ENCODE results near the gene FAM135A. TPM values are rescaled to one million over a fixed set of nuclear protein-coding genes. Genes with fewer than 3 reads are reported as not detected.
A peak's percentile ranks its signal among the peaks of the same experiment; 100 is the strongest.

The FAM135A gene
- total RNA-seq, 2 experiments from 2014 or later: 8.2 to 9.4 TPM

DNA sequence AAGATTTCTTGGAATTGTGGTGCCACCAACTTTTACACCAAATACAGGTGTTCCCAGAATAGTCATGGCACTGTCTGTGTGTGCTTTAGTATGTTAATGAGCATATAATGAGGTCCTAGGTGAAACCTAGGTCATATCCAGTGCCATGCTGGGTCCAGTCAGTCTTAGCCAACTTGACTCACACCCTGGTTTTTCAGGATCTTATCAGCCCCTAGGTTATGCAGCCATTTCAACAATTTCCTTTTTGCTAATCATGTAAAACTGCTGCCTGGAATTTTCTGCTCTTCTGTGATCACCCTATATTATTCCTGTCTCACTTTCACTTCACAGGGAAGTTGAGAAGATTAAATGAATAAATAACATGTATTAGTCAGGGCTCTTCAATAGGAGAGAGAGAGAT lies 177.1 kb downstream of the FAM135A start:
- ATAC-seq (no peak), DNase-seq (no peak)
- intact Hi-C loops (cut with micrococcal nuclease): no loop called here
- no peaks in the 10 kb centered on the region for H3K9me3 Mint-ChIP-seq
- POLR2A ChIA-PET: no interaction called here
- H3K27me3 Mint-ChIP-seq: no peaks in the 10 kb centered on the region
- H3K4me3 Mint-ChIP-seq: no peak overlapping the region
- TF ChIP-seq, protein P1, sequence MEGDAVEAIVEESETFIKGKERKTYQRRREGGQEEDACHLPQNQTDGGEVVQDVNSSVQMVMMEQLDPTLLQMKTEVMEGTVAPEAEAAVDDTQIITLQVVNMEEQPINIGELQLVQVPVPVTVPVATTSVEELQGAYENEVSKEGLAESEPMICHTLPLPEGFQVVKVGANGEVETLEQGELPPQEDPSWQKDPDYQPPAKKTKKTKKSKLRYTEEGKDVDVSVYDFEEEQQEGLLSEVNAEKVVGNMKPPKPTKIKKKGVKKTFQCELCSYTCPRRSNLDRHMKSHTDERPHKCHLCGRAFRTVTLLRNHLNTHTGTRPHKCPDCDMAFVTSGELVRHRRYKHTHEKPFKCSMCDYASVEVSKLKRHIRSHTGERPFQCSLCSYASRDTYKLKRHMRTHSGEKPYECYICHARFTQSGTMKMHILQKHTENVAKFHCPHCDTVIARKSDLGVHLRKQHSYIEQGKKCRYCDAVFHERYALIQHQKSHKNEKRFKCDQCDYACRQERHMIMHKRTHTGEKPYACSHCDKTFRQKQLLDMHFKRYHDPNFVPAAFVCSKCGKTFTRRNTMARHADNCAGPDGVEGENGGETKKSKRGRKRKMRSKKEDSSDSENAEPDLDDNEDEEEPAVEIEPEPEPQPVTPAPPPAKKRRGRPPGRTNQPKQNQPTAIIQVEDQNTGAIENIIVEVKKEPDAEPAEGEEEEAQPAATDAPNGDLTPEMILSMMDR (IDR thresholded peaks at IDR 0.05): no peak
- H3K4me1 Mint-ChIP-seq (ENCODE audit: low read depth): peaks cover 3% of the 10 kb centered on the region
- H3K36me3 Mint-ChIP-seq (ENCODE audit: low read depth): peaks cover 15% of the 10 kb centered on the region
- CTCF ChIA-PET: no interaction called here
- no peak overlapping the region for H3K27ac Mint-ChIP-seq

DNA sequence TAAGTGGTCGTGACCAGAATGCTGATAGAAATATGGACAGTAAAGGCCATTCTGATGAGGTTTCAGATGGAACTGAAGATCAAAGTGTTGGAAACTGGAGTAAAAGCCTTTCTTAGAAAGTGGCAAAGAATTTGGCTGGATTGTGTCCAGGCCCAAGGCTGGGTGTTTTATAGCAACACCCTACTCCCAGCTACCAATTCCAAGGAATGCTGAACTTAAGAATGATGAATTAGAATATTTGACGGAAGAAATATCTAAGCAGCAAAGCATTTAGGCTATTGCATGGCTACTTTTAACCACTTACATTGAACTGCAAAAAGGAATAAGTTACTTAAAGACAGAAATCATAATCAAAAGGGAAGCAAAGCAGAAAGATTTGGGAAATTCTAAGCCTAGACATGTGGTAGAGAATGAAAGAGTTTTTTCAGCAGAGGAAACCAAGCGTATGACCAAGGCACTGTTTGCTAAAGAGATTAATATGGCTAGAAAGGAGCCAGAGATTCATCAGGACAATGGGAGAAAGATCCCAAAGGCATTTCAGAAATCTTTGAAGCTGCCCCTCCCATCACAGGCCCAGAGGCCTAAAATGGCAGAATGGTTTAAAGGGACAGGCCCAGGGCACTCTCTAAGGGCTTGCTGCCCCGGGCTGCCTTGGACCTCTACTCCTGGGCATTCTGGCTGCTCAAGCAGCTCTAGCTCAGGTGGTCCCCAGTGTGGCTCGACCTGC lies 179.2 kb downstream of the FAM135A start:
- TF ChIP-seq, protein P1 (IDR thresholded peaks at IDR 0.05): no peak
- peaks cover 14% of the 10 kb centered on the region for H3K36me3 Mint-ChIP-seq (ENCODE audit: low read depth)
- CTCF ChIA-PET: no interaction called here
- no peaks in the 10 kb centered on the region for H3K4me1 Mint-ChIP-seq (ENCODE audit: low read depth)
- ATAC-seq (no peak), DNase-seq (no peak)
- no peak overlapping the region for H3K4me3 Mint-ChIP-seq
- intact Hi-C loops (cut with micrococcal nuclease): no loop called here
- no peaks in the 10 kb centered on the region for H3K9me3 Mint-ChIP-seq
- no peak overlapping the region for H3K27ac Mint-ChIP-seq
- POLR2A ChIA-PET: interaction anchor here (0.6 kb wide), 1 partner anchor 580 kb away, joined by 4 read pairs; no protein-coding TSS in a partner anchor
- no peaks in the 10 kb centered on the region for H3K27me3 Mint-ChIP-seq

DNA sequence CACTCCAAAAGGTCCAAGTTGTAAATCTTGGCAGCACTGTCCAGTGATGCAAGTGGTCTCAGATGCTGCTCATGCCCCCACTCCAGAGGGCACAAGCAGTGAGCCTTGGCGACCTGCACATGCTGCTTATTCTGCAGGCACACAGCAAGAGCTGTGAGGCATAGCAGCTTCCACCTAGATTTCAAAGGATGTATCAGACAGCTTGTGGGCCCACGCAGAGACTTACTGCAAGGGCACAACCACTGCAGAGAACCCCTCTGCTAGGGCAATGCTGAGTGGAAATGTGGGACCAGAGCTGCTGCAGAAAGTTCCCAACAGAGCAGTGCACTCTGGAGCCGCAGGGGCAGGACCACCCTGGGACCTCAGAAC lies 179.8 kb downstream of the FAM135A start:
- ChIA-PET POLR2A (interaction anchor here (0.6 kb wide), 2 partner anchors 12 to 580 kb away, joined by 4 read pairs; no protein-coding TSS in a partner anchor), CTCF (no interaction called here)
- intact Hi-C loops (cut with micrococcal nuclease): no loop called here
- Mint-ChIP-seq H3K9me3 (no peaks in the 10 kb centered on the region), H3K27me3 (no peaks in the 10 kb centered on the region), H3K4me3 (no peak overlapping the region), H3K4me1 (ENCODE audit: low read depth) (no peaks in the 10 kb centered on the region), H3K27ac (no peak overlapping the region), H3K36me3 (ENCODE audit: low read depth) (peaks cover 12% of the 10 kb centered on the region)
- no peak for DNase-seq
- ATAC-seq: no peak
- TF ChIP-seq, protein P1 (IDR thresholded peaks at IDR 0.05): no peak

DNA sequence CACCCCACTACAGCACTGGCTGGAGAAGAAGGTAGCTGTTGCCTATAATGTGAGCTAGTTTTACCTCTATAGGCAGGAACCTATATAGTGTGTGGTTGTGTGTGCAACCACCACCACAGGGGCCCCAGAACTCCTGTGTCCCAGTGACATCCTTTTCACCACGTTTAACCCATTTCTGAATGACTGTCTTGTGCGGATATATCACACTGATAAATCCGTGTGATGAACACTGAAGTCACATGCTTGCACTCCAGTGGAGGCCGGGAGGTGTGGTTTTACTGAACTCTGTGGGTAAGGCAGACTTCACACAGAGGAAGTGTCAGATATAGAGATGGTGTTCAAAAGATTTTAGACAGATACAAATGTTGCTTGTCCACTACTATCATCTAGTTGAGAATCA lies 185.9 kb downstream of the FAM135A start:
- TF ChIP-seq, protein P1 (IDR thresholded peaks at IDR 0.05): no peak
- intact Hi-C loops (cut with micrococcal nuclease): no loop called here
- CTCF ChIA-PET: no interaction called here
- Mint-ChIP-seq H3K4me1 (ENCODE audit: low read depth) (peaks cover 4% of the 10 kb centered on the region), H3K27ac (no peak overlapping the region), H3K36me3 (ENCODE audit: low read depth) (peaks cover 4% of the 10 kb centered on the region), H3K4me3 (no peak overlapping the region), H3K27me3 (no peaks in the 10 kb centered on the region), H3K9me3 (peaks cover 3% of the 10 kb centered on the region)
- ATAC-seq: peak; percentile 90
- DNase-seq: peak; percentile 51
- POLR2A ChIA-PET: no interaction called here

DNA sequence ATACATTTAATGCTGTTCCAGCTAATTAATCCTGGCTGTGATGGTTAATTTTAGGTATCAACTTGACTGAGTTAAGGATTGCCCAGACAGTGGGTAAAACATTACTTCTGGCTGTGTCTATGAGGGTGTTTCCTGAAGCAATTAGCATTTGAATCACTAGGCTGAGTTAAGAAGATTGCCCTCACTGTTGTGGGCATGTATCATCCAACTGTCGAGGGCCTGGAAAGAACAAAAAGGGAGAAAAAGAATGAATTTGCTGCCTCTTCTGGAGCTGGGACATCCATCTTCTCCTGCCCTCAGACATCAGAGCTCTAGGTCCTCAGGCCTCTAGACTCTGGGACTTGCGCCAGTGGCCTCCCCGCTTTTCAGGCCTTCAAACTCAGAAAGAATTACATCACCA lies 187.7 kb downstream of the FAM135A start:
- ChIA-PET CTCF (interaction anchor here (1.1 kb wide), 1 partner anchor 85 kb away, joined by 3 read pairs; no protein-coding TSS in a partner anchor), POLR2A (no interaction called here)
- intact Hi-C loops (cut with micrococcal nuclease): no loop called here
- no peaks in the 10 kb centered on the region for H3K27me3 Mint-ChIP-seq
- no peak overlapping the region for H3K27ac Mint-ChIP-seq
- no peak overlapping the region for H3K4me3 Mint-ChIP-seq
- DNase-seq (no peak), ATAC-seq (no peak)
- TF ChIP-seq, protein P1 (IDR thresholded peaks at IDR 0.05): no peak
- peaks cover 6% of the 10 kb centered on the region for H3K36me3 Mint-ChIP-seq (ENCODE audit: low read depth)
- H3K9me3 Mint-ChIP-seq: peaks cover 6% of the 10 kb centered on the region
- H3K4me1 Mint-ChIP-seq (ENCODE audit: low read depth): peaks cover 4% of the 10 kb centered on the region
